ENCODE results near the gene CNOT1.

- TF ChIP-seq, protein P1, sequence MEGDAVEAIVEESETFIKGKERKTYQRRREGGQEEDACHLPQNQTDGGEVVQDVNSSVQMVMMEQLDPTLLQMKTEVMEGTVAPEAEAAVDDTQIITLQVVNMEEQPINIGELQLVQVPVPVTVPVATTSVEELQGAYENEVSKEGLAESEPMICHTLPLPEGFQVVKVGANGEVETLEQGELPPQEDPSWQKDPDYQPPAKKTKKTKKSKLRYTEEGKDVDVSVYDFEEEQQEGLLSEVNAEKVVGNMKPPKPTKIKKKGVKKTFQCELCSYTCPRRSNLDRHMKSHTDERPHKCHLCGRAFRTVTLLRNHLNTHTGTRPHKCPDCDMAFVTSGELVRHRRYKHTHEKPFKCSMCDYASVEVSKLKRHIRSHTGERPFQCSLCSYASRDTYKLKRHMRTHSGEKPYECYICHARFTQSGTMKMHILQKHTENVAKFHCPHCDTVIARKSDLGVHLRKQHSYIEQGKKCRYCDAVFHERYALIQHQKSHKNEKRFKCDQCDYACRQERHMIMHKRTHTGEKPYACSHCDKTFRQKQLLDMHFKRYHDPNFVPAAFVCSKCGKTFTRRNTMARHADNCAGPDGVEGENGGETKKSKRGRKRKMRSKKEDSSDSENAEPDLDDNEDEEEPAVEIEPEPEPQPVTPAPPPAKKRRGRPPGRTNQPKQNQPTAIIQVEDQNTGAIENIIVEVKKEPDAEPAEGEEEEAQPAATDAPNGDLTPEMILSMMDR (IDR thresholded peaks at IDR 0.05; ENCODE audit: poor library complexity) = peak; percentile 57
- no peak for TF ChIP-seq EZH2 (IDR thresholded peaks at IDR 0.05; ENCODE audit: borderline replicate concordance)
These were observed 8.8 kb upstream of the CNOT1 start for GRCh38 chr16:58638148-58639036.

Data from hepatocyte (in vitro differentiated cells).